ENCODE data around the gene TSGA10IP.

TSGA10IP gene

GRCh38 chr11:65915821-65916251, 29.4 kb upstream of the TSGA10IP start:
- H3K9me3 ChIP-seq (ENCODE audit: insufficient read depth, low read depth, low read length): no peaks in the 10 kb centered on the region
- peak overlapping the region; percentile 97 for H3K4me2 ChIP-seq (ENCODE audit: low read depth, low read length, poor library complexity, severe bottlenecking)
- TF ChIP-seq CTCF (conservative IDR thresholded peaks at IDR 0.05; ENCODE audit: low read length): no peak
- no peak for TF ChIP-seq EZH2phosphoT487 (IDR thresholded peaks at IDR 0.05; ENCODE audit: borderline replicate concordance)
- H3K36me3 ChIP-seq (ENCODE audit: insufficient read depth, low read length): no peaks in the 10 kb centered on the region
- no peak overlapping the region for H2AFZ ChIP-seq (ENCODE audit: low read length)
- no peak overlapping the region for H3K4me3 ChIP-seq (ENCODE audit: low read length, poor library complexity, severe bottlenecking)
- H3K9ac ChIP-seq (ENCODE audit: low read depth, low read length, poor library complexity, severe bottlenecking): no peak overlapping the region
- no peaks in the 10 kb centered on the region for H3K27me3 ChIP-seq (ENCODE audit: insufficient read depth, low read length, poor library complexity, severe bottlenecking)
- H3F3A ChIP-seq (ENCODE audit: low read depth): no peaks in the 10 kb centered on the region
- H3K79me2 ChIP-seq (ENCODE audit: insufficient read depth, low read length): peaks cover 40% of the 10 kb centered on the region
- peaks cover 30% of the 10 kb centered on the region for H3K4me1 ChIP-seq (ENCODE audit: insufficient read depth, low read length, poor library complexity, severe bottlenecking)
- H3K9me2 ChIP-seq (replicated peaks; ENCODE audit: low read depth, low read length): no peaks in the 10 kb centered on the region
- H4K20me1 ChIP-seq (ENCODE audit: insufficient read depth, low read length, poor library complexity, severe bottlenecking): peaks cover 15% of the 10 kb centered on the region

GRCh38 chr11:65916391-65916790, 28.9 kb upstream of the TSGA10IP start:
- H2AFZ ChIP-seq (ENCODE audit: low read length): no peak overlapping the region
- no peaks in the 10 kb centered on the region for H3F3A ChIP-seq (ENCODE audit: low read depth)
- no peaks in the 10 kb centered on the region for H3K27me3 ChIP-seq (ENCODE audit: insufficient read depth, low read length, poor library complexity, severe bottlenecking)
- H3K4me2 ChIP-seq (ENCODE audit: low read depth, low read length, poor library complexity, severe bottlenecking): peak overlapping the region; percentile 97
- peak overlapping the region; percentile 93 for H3K9ac ChIP-seq (ENCODE audit: low read depth, low read length, poor library complexity, severe bottlenecking)
- no peaks in the 10 kb centered on the region for H3K36me3 ChIP-seq (ENCODE audit: insufficient read depth, low read length)
- H3K79me2 ChIP-seq (ENCODE audit: insufficient read depth, low read length): peaks cover 43% of the 10 kb centered on the region
- no peaks in the 10 kb centered on the region for H3K9me3 ChIP-seq (ENCODE audit: insufficient read depth, low read depth, low read length)
- peaks cover 33% of the 10 kb centered on the region for H3K4me1 ChIP-seq (ENCODE audit: insufficient read depth, low read length, poor library complexity, severe bottlenecking)
- H3K4me3 ChIP-seq (ENCODE audit: low read length, poor library complexity, severe bottlenecking): peak overlapping the region; percentile 99
- H4K20me1 ChIP-seq (ENCODE audit: insufficient read depth, low read length, poor library complexity, severe bottlenecking): peaks cover 15% of the 10 kb centered on the region
- TF ChIP-seq EZH2phosphoT487 (IDR thresholded peaks at IDR 0.05; ENCODE audit: borderline replicate concordance): no peak
- TF ChIP-seq CTCF (conservative IDR thresholded peaks at IDR 0.05; ENCODE audit: low read length): no peak
- H3K9me2 ChIP-seq (replicated peaks; ENCODE audit: low read depth, low read length): no peaks in the 10 kb centered on the region

- peak overlapping the region; percentile 93 for H3K9ac ChIP-seq (ENCODE audit: low read depth, low read length, poor library complexity, severe bottlenecking)
- H3K4me3 ChIP-seq (ENCODE audit: low read length, poor library complexity, severe bottlenecking): peak overlapping the region; percentile 99
Measured at GRCh38 chr11:65917077-65917433, 28.2 kb upstream of the TSGA10IP start.

More at GRCh38 chr11:65917077-65917433, 28.2 kb upstream of the TSGA10IP start:
- Histone ChIP-seq H2AFZ (ENCODE audit: low read length) (no peak overlapping the region), H3K27me3 (ENCODE audit: insufficient read depth, low read length, poor library complexity, severe bottlenecking) (no peaks in the 10 kb centered on the region), H3K9me2 (replicated peaks; ENCODE audit: low read depth, low read length) (no peaks in the 10 kb centered on the region), H3F3A (ENCODE audit: low read depth) (no peaks in the 10 kb centered on the region), H3K36me3 (ENCODE audit: insufficient read depth, low read length) (no peaks in the 10 kb centered on the region; the same call in 1 of the 2 replicates), H3K9me3 (ENCODE audit: insufficient read depth, low read depth, low read length) (no peaks in the 10 kb centered on the region), H3K4me1 (ENCODE audit: insufficient read depth, low read length, poor library complexity, severe bottlenecking) (peaks cover 33% of the 10 kb centered on the region), H3K79me2 (ENCODE audit: insufficient read depth, low read length) (peaks cover 43% of the 10 kb centered on the region), H4K20me1 (ENCODE audit: insufficient read depth, low read length, poor library complexity, severe bottlenecking) (peaks cover 15% of the 10 kb centered on the region), H3K4me2 (ENCODE audit: low read depth, low read length, poor library complexity, severe bottlenecking) (peak overlapping the region; percentile 97)
- TF ChIP-seq EZH2phosphoT487 (IDR thresholded peaks at IDR 0.05; ENCODE audit: borderline replicate concordance) (no peak), CTCF (conservative IDR thresholded peaks at IDR 0.05; ENCODE audit: low read length) (no peak)
